WERI-Rb-1 (cell line): Measurements from ENCODE around the gene ST6GALNAC1.

Source experiments
- DNase-seq: peaks from one replicate; pipeline ENCODE4 v3.0.0-alpha.2; 2020
- H3K27ac ChIP-seq: fragments of 250-450 bp; sonication (Bioruptor Pico); 2 replicates; pipeline ENCODE4 v1.5.1; 2020; ENCODE audit warnings: mild to moderate bottlenecking, moderate library complexity
- H3K27me3 ChIP-seq: fragments of 250-450 bp; sonication (Bioruptor Pico); 2 replicates; pipeline ENCODE4 v1.5.1; 2021; ENCODE audit warnings: mild to moderate bottlenecking, low read depth, moderate library complexity; ENCODE audit not compliant: insufficient read depth, severe bottlenecking
- H3K36me3 ChIP-seq: fragments of 250-450 bp; sonication (Bioruptor Pico); 2 replicates; pipeline ENCODE4 v1.5.1; 2020; ENCODE audit warnings: mild to moderate bottlenecking, moderate library complexity
- H3K4me3 ChIP-seq: 2 replicates; pipeline ENCODE4 v1.5.1; 2011; ENCODE audit warnings: low read depth, mild to moderate bottlenecking, control low read depth, low read length
- H3K9me3 ChIP-seq: fragments of 250-450 bp; sonication (Bioruptor Pico); 2 replicates; pipeline ENCODE4 v1.5.1; 2021; ENCODE audit warnings: mild to moderate bottlenecking, moderate library complexity; ENCODE audit not compliant: severe bottlenecking
- CTCF ChIP-seq: IDR thresholded peaks from 2 replicates; pipeline ENCODE4 v1.5.1; 2011; ENCODE audit warnings: low read depth, mild to moderate bottlenecking, control low read depth, inconsistent platforms, low read length

The ST6GALNAC1 gene

DNA sequence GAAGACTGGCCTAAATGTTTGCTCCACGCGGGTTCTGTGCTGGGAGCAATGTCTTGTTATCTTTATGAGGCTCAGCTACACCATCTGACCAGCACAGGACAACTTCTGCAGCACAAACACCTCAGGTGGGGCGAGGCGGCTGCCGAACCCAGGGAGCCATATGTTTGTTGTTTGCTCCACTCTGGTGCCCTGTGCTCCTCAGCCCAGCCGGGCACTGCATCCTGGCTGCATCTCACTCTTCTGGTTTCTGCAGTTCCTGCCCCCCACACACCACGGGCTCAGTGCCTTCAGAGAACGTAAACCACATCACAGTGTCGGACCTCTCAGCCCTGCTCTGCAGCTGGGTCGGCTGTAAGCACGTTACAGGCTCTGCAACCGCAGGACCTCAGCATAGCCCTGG is 34.8 kb upstream of the ST6GALNAC1 start:
- H3K4me3 ChIP-seq = no peak overlapping the region
- H3K36me3 ChIP-seq = peaks cover 40% of the 10 kb centered on the region
- no peaks in the 10 kb centered on the region for H3K9me3 ChIP-seq
- H3K27ac ChIP-seq = no peak overlapping the region
- no peak for TF ChIP-seq CTCF
- DNase-seq = no peak
- H3K27me3 ChIP-seq = no peaks in the 10 kb centered on the region

DNA sequence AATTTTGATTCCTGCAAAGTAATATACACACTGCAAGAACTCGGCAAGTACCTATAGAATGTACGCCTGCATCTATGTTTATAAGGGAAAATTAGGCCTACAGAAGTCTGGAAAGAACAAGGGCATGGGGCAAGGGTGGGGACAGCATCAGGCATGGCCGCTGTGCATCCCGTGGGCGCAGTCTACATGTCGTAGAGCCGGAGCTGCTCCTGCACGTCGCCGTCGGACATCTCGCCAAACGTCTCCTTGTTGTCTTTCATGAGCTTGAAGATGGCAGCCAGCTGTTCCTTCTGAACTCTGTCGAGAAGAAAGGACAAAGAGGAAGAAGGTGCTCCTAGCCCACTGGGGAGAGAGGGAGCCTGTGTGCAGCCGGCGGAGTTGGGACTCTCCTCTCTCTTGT is 33.8 kb upstream of the ST6GALNAC1 start:
- Histone ChIP-seq H3K9me3 (no peaks in the 10 kb centered on the region), H3K27ac (no peak overlapping the region), H3K4me3 (no peak overlapping the region), H3K27me3 (no peaks in the 10 kb centered on the region), H3K36me3 (peaks cover 33% of the 10 kb centered on the region)
- no peak for DNase-seq
- TF ChIP-seq CTCF = no peak

GRCh38 chr17:76676629-76677028 is 33.1 kb upstream of the ST6GALNAC1 start:
- no peak for DNase-seq
- TF ChIP-seq CTCF = no peak
- peaks cover 25% of the 10 kb centered on the region for H3K36me3 ChIP-seq
- H3K4me3 ChIP-seq = no peak overlapping the region
- no peak overlapping the region for H3K27ac ChIP-seq
- H3K9me3 ChIP-seq = no peaks in the 10 kb centered on the region
- H3K27me3 ChIP-seq = no peaks in the 10 kb centered on the region

DNA sequence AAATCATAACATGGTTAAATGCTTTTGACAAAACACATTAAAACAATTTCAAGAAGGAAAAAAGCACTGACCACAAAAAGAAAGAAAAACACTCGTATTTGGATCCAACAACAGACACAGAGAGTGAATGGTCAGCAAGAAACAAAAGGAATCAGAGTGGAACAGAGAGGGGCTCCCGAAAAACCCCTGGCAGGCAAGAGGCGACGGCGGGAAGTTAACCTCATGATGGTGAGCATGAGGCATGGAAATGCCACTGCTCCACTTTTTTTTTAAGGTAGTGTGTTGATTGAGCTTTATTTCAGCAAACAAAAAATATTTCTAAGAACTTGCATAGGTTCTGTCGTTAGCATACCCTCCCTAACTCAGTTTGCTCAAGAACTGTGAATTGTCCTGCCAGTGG is 32.1 kb upstream of the ST6GALNAC1 start:
- no peaks in the 10 kb centered on the region for H3K9me3 ChIP-seq
- no peak for DNase-seq
- TF ChIP-seq CTCF = no peak
- H3K36me3 ChIP-seq = peaks cover 21% of the 10 kb centered on the region
- no peaks in the 10 kb centered on the region for H3K27me3 ChIP-seq
- H3K4me3 ChIP-seq = no peak overlapping the region
- H3K27ac ChIP-seq = no peak overlapping the region

DNA sequence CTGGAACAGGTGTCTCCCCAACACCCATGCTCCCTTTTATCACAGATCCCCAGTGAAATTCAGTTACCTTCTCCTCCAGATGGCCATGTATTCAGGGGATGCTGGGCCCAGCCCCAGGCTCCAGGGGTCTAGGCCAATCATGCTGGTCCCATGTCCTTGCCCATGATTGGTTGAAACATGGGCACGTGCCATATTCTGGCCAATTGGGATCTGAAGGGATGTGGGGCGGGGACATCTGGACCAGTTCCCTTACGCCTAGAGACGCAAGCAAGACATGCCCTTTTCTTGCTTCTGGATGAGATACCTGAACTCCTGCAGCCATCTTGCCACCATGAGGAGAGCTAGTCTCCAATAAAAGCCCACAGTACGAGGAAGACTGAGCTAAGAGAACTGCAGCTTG is 31.0 kb upstream of the ST6GALNAC1 start:
- Histone ChIP-seq H3K27ac (no peak overlapping the region), H3K27me3 (no peaks in the 10 kb centered on the region), H3K36me3 (peaks cover 20% of the 10 kb centered on the region), H3K9me3 (no peaks in the 10 kb centered on the region), H3K4me3 (no peak overlapping the region)
- DNase-seq = no peak
- no peak for TF ChIP-seq CTCF

GRCh38 chr17:76673729-76674128 is 30.2 kb upstream of the ST6GALNAC1 start:
- no peak for DNase-seq
- no peak overlapping the region for H3K4me3 ChIP-seq
- H3K36me3 ChIP-seq = peaks cover 17% of the 10 kb centered on the region
- TF ChIP-seq CTCF = no peak
- no peaks in the 10 kb centered on the region for H3K9me3 ChIP-seq
- H3K27ac ChIP-seq = no peak overlapping the region
- H3K27me3 ChIP-seq = no peaks in the 10 kb centered on the region
